ENCODE results near the gene MED23.

The MED23 gene

GRCh38 chr6:131629651-131630050, 1.6 kb upstream of the MED23 start:
- H3K27me3 Mint-ChIP-seq, result peaks cover 4% of the 10 kb centered on the region
- DNase-seq (ENCODE audit: low spot score in 2 of 2) (no peak), ATAC-seq (ENCODE audit: low read depth) (no peak)
- peaks cover 7% of the 10 kb centered on the region for H3K4me1 Mint-ChIP-seq
- H3K9me3 Mint-ChIP-seq, result no peaks in the 10 kb centered on the region
- H3K4me3 Mint-ChIP-seq, result no peak overlapping the region
- peaks cover 3% of the 10 kb centered on the region for H3K36me3 Mint-ChIP-seq
- H3K27ac Mint-ChIP-seq, result no peak overlapping the region

GRCh38 chr6:131628726-131629125, 684 bp upstream of the MED23 start:
- DNase-seq (ENCODE audit: low spot score in 2 of 2), result no peak
- Mint-ChIP-seq H3K4me3 (peak overlapping the region; percentile 91), H3K27me3 (peaks cover 1% of the 10 kb centered on the region), H3K36me3 (peaks cover 4% of the 10 kb centered on the region), H3K27ac (peak overlapping the region; percentile 87), H3K4me1 (peaks cover 8% of the 10 kb centered on the region), H3K9me3 (no peaks in the 10 kb centered on the region)
- ATAC-seq (ENCODE audit: low read depth), result no peak

GRCh38 chr6:131615275-131615674, 12.8 kb downstream of the MED23 start:
- H3K9me3 Mint-ChIP-seq, result no peaks in the 10 kb centered on the region
- no peaks in the 10 kb centered on the region for H3K27me3 Mint-ChIP-seq
- no peak overlapping the region for H3K4me3 Mint-ChIP-seq
- DNase-seq (ENCODE audit: low spot score in 2 of 2), result no peak
- H3K27ac Mint-ChIP-seq, result no peak overlapping the region
- peaks cover 26% of the 10 kb centered on the region for H3K36me3 Mint-ChIP-seq
- no peak for ATAC-seq (ENCODE audit: low read depth)
- H3K4me1 Mint-ChIP-seq, result no peaks in the 10 kb centered on the region

- Mint-ChIP-seq H3K27me3 (no peaks in the 10 kb centered on the region), H3K36me3 (peaks cover 25% of the 10 kb centered on the region), H3K4me1 (peaks cover 3% of the 10 kb centered on the region), H3K9me3 (no peaks in the 10 kb centered on the region), H3K4me3 (no peak overlapping the region), H3K27ac (no peak overlapping the region)
- ATAC-seq (ENCODE audit: low read depth) (no peak), DNase-seq (ENCODE audit: low spot score in 2 of 2) (no peak)
These were observed 14.6 kb downstream of the MED23 start for GRCh38 chr6:131613296-131613925.

GRCh38 chr6:131602781-131603312, 25.2 kb downstream of the MED23 start:
- no peaks in the 10 kb centered on the region for H3K27me3 Mint-ChIP-seq
- H3K36me3 Mint-ChIP-seq, result peaks cover 25% of the 10 kb centered on the region
- no peaks in the 10 kb centered on the region for H3K9me3 Mint-ChIP-seq
- H3K4me3 Mint-ChIP-seq, result no peak overlapping the region
- no peaks in the 10 kb centered on the region for H3K4me1 Mint-ChIP-seq
- DNase-seq (ENCODE audit: low spot score in 2 of 2) (no peak), ATAC-seq (ENCODE audit: low read depth) (no peak)
- no peak overlapping the region for H3K27ac Mint-ChIP-seq

- DNase-seq (ENCODE audit: low spot score in 2 of 2) (no peak), ATAC-seq (ENCODE audit: low read depth) (no peak)
- H3K9me3 Mint-ChIP-seq, result no peaks in the 10 kb centered on the region
- no peaks in the 10 kb centered on the region for H3K4me1 Mint-ChIP-seq
- no peak overlapping the region for H3K4me3 Mint-ChIP-seq
- no peak overlapping the region for H3K27ac Mint-ChIP-seq
- H3K36me3 Mint-ChIP-seq, result peaks cover 19% of the 10 kb centered on the region
- no peaks in the 10 kb centered on the region for H3K27me3 Mint-ChIP-seq
These were observed 27.3 kb downstream of the MED23 start for GRCh38 chr6:131600716-131601115.

- no peaks in the 10 kb centered on the region for H3K4me1 Mint-ChIP-seq
- H3K9me3 Mint-ChIP-seq, result no peaks in the 10 kb centered on the region
- H3K27me3 Mint-ChIP-seq, result no peaks in the 10 kb centered on the region
- H3K4me3 Mint-ChIP-seq, result no peak overlapping the region
- no peak for ATAC-seq (ENCODE audit: low read depth)
- peaks cover 27% of the 10 kb centered on the region for H3K36me3 Mint-ChIP-seq
- DNase-seq (ENCODE audit: low spot score in 2 of 2), result no peak
- no peak overlapping the region for H3K27ac Mint-ChIP-seq
These were observed 30.6 kb downstream of the MED23 start for GRCh38 chr6:131597446-131597845.

GRCh38 chr6:131594074-131594473, 34.0 kb downstream of the MED23 start:
- ATAC-seq (ENCODE audit: low read depth), result no peak
- DNase-seq (ENCODE audit: low spot score in 2 of 2), result no peak
- Mint-ChIP-seq H3K36me3 (peaks cover 29% of the 10 kb centered on the region), H3K9me3 (no peaks in the 10 kb centered on the region), H3K4me3 (no peak overlapping the region), H3K27ac (no peak overlapping the region), H3K27me3 (no peaks in the 10 kb centered on the region), H3K4me1 (no peaks in the 10 kb centered on the region)

GRCh38 chr6:131592935-131593334, 35.1 kb downstream of the MED23 start:
- H3K36me3 Mint-ChIP-seq, result peaks cover 33% of the 10 kb centered on the region
- no peaks in the 10 kb centered on the region for H3K9me3 Mint-ChIP-seq
- H3K4me1 Mint-ChIP-seq, result no peaks in the 10 kb centered on the region
- no peaks in the 10 kb centered on the region for H3K27me3 Mint-ChIP-seq
- H3K4me3 Mint-ChIP-seq, result no peak overlapping the region
- no peak overlapping the region for H3K27ac Mint-ChIP-seq
- no peak for DNase-seq (ENCODE audit: low spot score in 2 of 2)
- ATAC-seq (ENCODE audit: low read depth), result no peak

GRCh38 chr6:131588643-131589042, 39.4 kb downstream of the MED23 start:
- no peak for ATAC-seq (ENCODE audit: low read depth)
- Mint-ChIP-seq H3K27ac (no peak overlapping the region), H3K9me3 (no peaks in the 10 kb centered on the region), H3K4me3 (no peak overlapping the region), H3K36me3 (peaks cover 34% of the 10 kb centered on the region), H3K4me1 (no peaks in the 10 kb centered on the region), H3K27me3 (no peaks in the 10 kb centered on the region)
- DNase-seq (ENCODE audit: low spot score in 2 of 2), result no peak

- H3K27ac Mint-ChIP-seq, result no peak overlapping the region
- ATAC-seq (ENCODE audit: low read depth), result no peak
These were observed 40.1 kb downstream of the MED23 start for GRCh38 chr6:131587909-131588308.

GRCh38 chr6:131586543-131586942, 41.5 kb downstream of the MED23 start:
- Mint-ChIP-seq H3K4me1 (no peaks in the 10 kb centered on the region), H3K27ac (no peak overlapping the region), H3K9me3 (no peaks in the 10 kb centered on the region), H3K4me3 (no peak overlapping the region), H3K36me3 (peaks cover 31% of the 10 kb centered on the region), H3K27me3 (no peaks in the 10 kb centered on the region)
- DNase-seq (ENCODE audit: low spot score in 2 of 2), result no peak
- no peak for ATAC-seq (ENCODE audit: low read depth)

More at GRCh38 chr6:131587909-131588308, 40.1 kb downstream of the MED23 start:
- no peak for DNase-seq (ENCODE audit: low spot score in 2 of 2)
- Mint-ChIP-seq H3K9me3 (no peaks in the 10 kb centered on the region), H3K4me3 (no peak overlapping the region), H3K4me1 (no peaks in the 10 kb centered on the region), H3K27me3 (no peaks in the 10 kb centered on the region), H3K36me3 (peaks cover 31% of the 10 kb centered on the region)

GRCh38 chr6:131581523-131581922, 46.5 kb downstream of the MED23 start:
- ATAC-seq (ENCODE audit: low read depth) (no peak), DNase-seq (ENCODE audit: low spot score in 2 of 2) (no peak)
- no peak overlapping the region for H3K27ac Mint-ChIP-seq
- peaks cover 24% of the 10 kb centered on the region for H3K36me3 Mint-ChIP-seq
- H3K4me3 Mint-ChIP-seq, result no peak overlapping the region
- H3K27me3 Mint-ChIP-seq, result no peaks in the 10 kb centered on the region
- H3K4me1 Mint-ChIP-seq, result no peaks in the 10 kb centered on the region
- H3K9me3 Mint-ChIP-seq, result no peaks in the 10 kb centered on the region

GRCh38 chr6:131575834-131576478, 52.1 kb downstream of the MED23 start:
- ATAC-seq (ENCODE audit: low read depth) (no peak), DNase-seq (ENCODE audit: low spot score in 2 of 2) (no peak)
- H3K36me3 Mint-ChIP-seq, result peaks cover 31% of the 10 kb centered on the region
- no peaks in the 10 kb centered on the region for H3K9me3 Mint-ChIP-seq
- no peak overlapping the region for H3K27ac Mint-ChIP-seq
- no peak overlapping the region for H3K4me3 Mint-ChIP-seq
- H3K4me1 Mint-ChIP-seq, result no peaks in the 10 kb centered on the region
- no peaks in the 10 kb centered on the region for H3K27me3 Mint-ChIP-seq

GRCh38 chr6:131574686-131575085, 53.4 kb downstream of the MED23 start:
- DNase-seq (ENCODE audit: low spot score in 2 of 2) (no peak), ATAC-seq (ENCODE audit: low read depth) (no peak)
- Mint-ChIP-seq H3K27me3 (no peaks in the 10 kb centered on the region), H3K27ac (no peak overlapping the region), H3K4me1 (no peaks in the 10 kb centered on the region), H3K36me3 (peaks cover 33% of the 10 kb centered on the region), H3K9me3 (no peaks in the 10 kb centered on the region), H3K4me3 (no peak overlapping the region)

Measured in memory B cell (primary cell).